Bronchial epithelial cell (primary cell): ENCODE data around the gene RAMACL. TPM values are rescaled to one million over a fixed set of nuclear protein-coding genes. Genes with fewer than 3 reads are reported as not detected.

Experiments used
- DNase-seq: peaks from one replicate; pipeline ENCODE4 v3.0.0-alpha.2; 2010; ENCODE audit warnings: low read depth
- FAIRE-seq: peaks from 2 replicates; lab custom pipeline; 2011; peaks lifted over from hg19 to GRCh38; lab: Jason Lieb, UNC
- H3K27me3 ChIP-seq: 2 replicates; pipeline ENCODE4 v1.5.1; 2011; ENCODE audit warnings: low read length; ENCODE audit not compliant: control insufficient read depth, insufficient read depth
- H3K36me3 ChIP-seq: 2 replicates; pipeline ENCODE4 v1.5.1; 2011; ENCODE audit warnings: low read length; ENCODE audit not compliant: control insufficient read depth, insufficient read depth
- H3K4me3 ChIP-seq: 2 replicates; pipeline ENCODE4 v1.5.1; 2011; ENCODE audit warnings: mild to moderate bottlenecking, low read depth, low read length, control low read depth
- CTCF ChIP-seq: IDR thresholded peaks from 2 replicates; pipeline ENCODE4 v1.5.1; 2011; ENCODE audit warnings: mild to moderate bottlenecking, moderate library complexity, low read length, control low read depth, inconsistent platforms; ENCODE audit not compliant: insufficient read depth, severe bottlenecking
- total RNA-seq: library from RNA; depleted of rRNA; stranded (reverse); fragments of >200 nt; gene quantifications from 2 replicates; pipeline ENCODE4 v1.2.1, GENCODE V29; 2014

RAMACL gene
- total RNA-seq, 1 donor from 2014 or later = 1.6 TPM

DNA sequence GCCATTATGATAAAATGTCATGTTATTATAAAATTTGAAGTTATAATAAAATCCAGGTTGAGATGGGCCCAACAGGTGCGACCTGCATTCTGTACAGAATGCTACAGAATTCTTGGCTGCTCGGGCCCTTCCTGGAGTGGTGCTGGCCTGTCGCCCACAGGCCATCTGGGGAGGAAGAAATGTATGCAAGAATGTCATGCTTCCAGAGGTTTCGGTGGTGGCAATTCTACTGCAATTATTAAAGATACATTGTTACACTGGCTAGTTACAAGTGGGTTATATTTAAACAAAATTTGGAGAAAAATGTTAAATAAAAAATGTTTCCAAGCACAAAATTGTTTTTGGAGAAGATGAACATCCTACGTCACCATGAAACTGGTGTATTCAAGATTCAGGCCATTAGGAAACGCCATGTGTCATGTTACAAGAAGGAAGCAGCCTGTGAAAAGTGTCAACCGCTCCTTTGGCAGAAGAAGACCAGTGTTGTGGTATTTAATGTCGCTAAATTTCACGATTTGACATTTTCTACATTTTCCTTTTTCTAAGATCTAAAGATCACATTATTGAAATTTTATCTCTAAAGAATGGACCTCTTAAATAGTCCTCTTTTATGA, 7.1 kb downstream of the RAMACL start:
- no peak for DNase-seq
- FAIRE-seq = no peak
- Histone ChIP-seq H3K4me3 (no peak overlapping the region), H3K27me3 (no peaks in the 10 kb centered on the region), H3K36me3 (no peaks in the 10 kb centered on the region)
- TF ChIP-seq CTCF = no peak

GRCh38 chr6:166578536-166579236, 7.8 kb downstream of the RAMACL start:
- no peak for TF ChIP-seq CTCF
- Histone ChIP-seq H3K4me3 (no peak overlapping the region), H3K36me3 (no peaks in the 10 kb centered on the region), H3K27me3 (no peaks in the 10 kb centered on the region)
- peak; percentile 88 for FAIRE-seq
- no peak for DNase-seq

- Histone ChIP-seq H3K4me3 (no peak overlapping the region), H3K27me3 (no peaks in the 10 kb centered on the region), H3K36me3 (no peaks in the 10 kb centered on the region)
- no peak for TF ChIP-seq CTCF
- DNase-seq (no peak), FAIRE-seq (no peak)
Measured at GRCh38 chr6:166575205-166575604, 11.3 kb downstream of the RAMACL start.

DNA sequence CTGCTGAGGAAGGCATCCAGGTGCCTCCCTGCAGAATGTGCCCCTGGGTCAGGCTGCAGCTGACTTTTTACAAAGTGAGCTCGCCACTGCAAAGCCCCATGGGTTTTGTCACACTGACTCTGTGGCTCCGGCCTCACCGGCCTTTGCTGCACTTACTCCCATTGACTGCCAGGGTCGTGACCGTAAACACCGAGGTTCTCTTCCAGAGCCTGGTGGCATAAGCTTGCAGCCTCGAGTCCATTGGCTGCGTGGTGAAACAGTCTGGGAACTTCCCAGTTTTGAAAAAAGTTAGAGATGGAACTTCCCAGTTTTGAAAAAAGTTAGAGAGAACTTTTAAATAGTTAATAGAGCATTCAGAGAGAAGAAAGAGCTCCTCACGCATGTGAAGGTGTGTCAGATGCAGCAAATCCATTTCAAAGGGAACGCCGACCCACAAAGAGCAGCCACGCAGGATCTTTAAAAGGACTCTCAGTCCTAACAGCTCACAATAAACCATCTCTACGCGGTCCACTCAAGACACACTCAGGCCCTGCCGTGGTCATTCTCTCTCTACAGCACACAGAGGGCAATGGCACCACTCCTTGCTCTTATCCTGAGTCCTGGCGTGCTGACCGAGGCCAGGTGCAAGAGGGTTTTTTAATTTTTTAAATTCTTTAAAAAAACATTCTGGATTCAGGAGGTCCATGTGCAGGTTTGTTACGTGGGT, 12.8 kb downstream of the RAMACL start:
- H3K27me3 ChIP-seq = no peaks in the 10 kb centered on the region
- DNase-seq (no peak), FAIRE-seq (no peak)
- no peak overlapping the region for H3K4me3 ChIP-seq
- no peaks in the 10 kb centered on the region for H3K36me3 ChIP-seq
- no peak for TF ChIP-seq CTCF

DNA sequence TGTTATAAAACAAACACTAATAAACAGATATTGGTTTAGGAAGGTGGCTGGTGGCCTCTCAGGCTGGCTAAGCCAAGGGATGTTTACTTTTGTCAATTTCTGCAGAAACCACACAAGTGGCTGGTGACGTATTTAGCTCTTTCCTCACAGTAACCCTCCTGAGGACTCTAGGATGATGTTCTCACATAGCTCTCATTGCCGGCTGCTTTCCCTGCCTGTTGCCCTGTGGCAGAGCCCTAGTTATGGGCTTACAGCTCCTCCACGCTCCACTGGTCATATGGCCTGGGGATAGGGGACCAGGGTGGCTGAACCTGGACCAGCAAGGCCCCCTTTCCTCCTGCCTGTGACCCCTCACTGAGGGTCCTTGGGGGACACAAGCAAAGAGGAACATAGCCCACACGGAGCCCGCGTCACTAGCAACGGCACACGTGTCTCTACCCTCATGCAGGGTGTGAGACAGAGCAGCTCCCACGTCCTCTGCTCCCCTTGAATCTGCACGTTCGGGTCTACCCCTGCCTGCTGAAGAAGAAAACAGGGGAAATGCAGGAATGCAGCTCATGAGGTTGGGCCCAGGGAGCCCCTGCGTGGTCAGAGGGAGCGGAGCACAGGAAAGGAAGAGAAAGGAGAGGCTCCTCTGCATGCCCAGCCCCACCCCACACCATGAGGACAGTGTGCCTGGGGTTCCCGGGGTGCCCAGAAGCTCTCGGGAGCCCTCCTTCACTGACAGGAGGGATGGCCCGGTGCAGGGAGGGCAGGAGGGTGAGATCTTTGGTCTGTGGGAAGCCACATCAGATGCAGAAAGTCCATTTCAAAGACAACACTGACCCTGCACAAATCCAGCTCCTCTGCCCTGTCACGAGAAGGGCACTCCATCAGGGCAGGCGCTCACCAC, 13.9 kb downstream of the RAMACL start:
- no peak for TF ChIP-seq CTCF
- Histone ChIP-seq H3K4me3 (no peak overlapping the region), H3K36me3 (no peaks in the 10 kb centered on the region), H3K27me3 (no peaks in the 10 kb centered on the region)
- FAIRE-seq (peak; percentile 72), DNase-seq (peak; percentile 32)
